ENCODE results near the gene GPR153.

Gene GPR153

DNA sequence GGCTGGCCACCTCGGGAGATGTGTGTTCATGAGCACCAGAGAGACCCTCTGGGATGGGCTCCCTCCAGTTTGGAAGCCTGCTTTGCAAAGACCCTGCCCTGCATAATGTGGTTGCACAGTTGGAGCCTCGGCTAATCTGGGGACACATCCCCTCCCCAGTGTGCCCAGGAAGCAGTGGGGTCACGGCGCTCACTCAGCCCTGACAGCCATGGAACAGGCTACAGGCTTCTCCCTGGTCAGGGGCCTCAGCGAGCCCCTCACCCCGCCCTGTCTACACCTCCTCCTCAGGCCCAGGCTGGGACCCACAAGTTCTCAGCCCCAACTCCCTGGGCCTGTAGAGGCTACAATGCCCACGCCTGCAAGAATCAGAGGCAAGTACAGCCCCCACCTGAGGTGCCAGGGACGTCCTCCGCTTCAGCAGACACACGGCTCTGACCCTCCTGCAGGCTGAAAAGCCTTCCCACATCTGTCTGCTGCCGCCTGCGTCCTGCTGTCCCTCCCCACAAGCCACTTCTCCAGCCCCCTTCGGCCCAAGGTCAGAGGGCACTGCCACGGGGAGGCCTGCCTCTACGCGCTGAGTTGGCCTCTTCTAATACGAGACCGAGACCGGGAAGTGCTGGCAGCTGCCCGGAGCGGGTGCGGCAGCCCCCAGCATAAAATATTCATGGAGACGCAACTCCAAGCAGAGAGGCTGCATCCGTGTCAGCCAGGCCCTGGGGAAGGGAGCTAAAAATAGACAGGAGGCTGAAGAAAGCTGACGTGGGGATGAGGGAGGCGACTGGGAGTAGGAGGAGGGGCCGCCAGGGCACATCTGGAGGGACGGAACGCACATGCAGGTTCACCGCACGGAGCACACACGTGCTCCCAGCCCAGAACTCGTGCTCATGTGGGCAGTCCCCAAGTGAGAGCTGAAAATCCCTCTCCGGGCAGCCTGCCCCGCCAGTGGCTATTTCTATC is 15.2 kb upstream of the GPR153 start:
- Histone ChIP-seq H4K8ac (ENCODE audit: low read depth, low read length) (no peak overlapping the region), H3K4me1 (ENCODE audit: control insufficient read depth in 2 of 2, insufficient read depth in 1 of 2, low read depth in 1 of 2, low read length in 2 of 2) (peaks cover 27 to 65% of the 10 kb centered on the region in 2 donors), H3K9me3 (replicated peaks in 1 of 2; ENCODE audit: control insufficient read depth in 2 of 2, insufficient read depth in 1 of 2, low read depth in 1 of 2, low read length in 2 of 2) (no peaks in the 10 kb centered on the region), H2BK12ac (ENCODE audit: low read length) (no peak overlapping the region), H3K9ac (ENCODE audit: low read depth, low read length, poor library complexity) (peak overlapping the region; percentile 80), H3K27me3 (ENCODE audit: control insufficient read depth in 3 of 3, insufficient read depth in 3 of 3, low read depth in 1 of 3, low read length in 3 of 3) (no peaks in the 10 kb centered on the region), H2BK5ac (ENCODE audit: low read length) (no peak overlapping the region), H3K4ac (ENCODE audit: low read length) (peak overlapping the region; percentile 56), H3K36me3 (replicated peaks in 1 of 2; ENCODE audit: control insufficient read depth in 2 of 2, insufficient read depth in 2 of 2, low read length in 2 of 2) (peaks cover 19 to 36% of the 10 kb centered on the region in 2 donors), H3K27ac (replicated peaks; ENCODE audit: low read length) (peak overlapping the region; percentile 38), H3K4me3 (ENCODE audit: low read length in 2 of 2) (peak overlapping the region in 1 of 2 donors; percentile 20), H4K91ac (ENCODE audit: low read depth, low read length, poor library complexity) (no peak overlapping the region), H2AK5ac (ENCODE audit: low read depth, low read length) (peak overlapping the region; percentile 94), H3K79me1 (ENCODE audit: low read depth, low read length) (peaks cover 10% of the 10 kb centered on the region), H3K4me2 (ENCODE audit: insufficient read depth, low read length, poor library complexity, severe bottlenecking) (no peak overlapping the region), H2BK15ac (ENCODE audit: low read length) (peak overlapping the region; percentile 32), H2AFZ (ENCODE audit: low read length) (peak overlapping the region; percentile 63), H2BK120ac (ENCODE audit: low read depth, low read length) (no peak overlapping the region), H3K23ac (ENCODE audit: low read depth, low read length, poor library complexity) (no peak overlapping the region), H3K18ac (ENCODE audit: low read length) (peak overlapping the region; percentile 96), H3K14ac (ENCODE audit: low read length) (peak overlapping the region; percentile 47)
- DNase-seq (ENCODE audit: low spot score) = no peak
- WGBS, 2 donors (ENCODE audit: extremely low coverage in 2 of 2, insufficient read length in 2 of 2, insufficient replicate concordance in 1 of 2) = no CpG with 5 or more reads among the region's 35 CpGs

- Histone ChIP-seq H3K27ac (replicated peaks; ENCODE audit: low read length) (no peak overlapping the region), H3K79me1 (ENCODE audit: low read depth, low read length) (peaks cover 7% of the 10 kb centered on the region), H3K4me1 (ENCODE audit: control insufficient read depth in 2 of 2, insufficient read depth in 1 of 2, low read depth in 1 of 2, low read length in 2 of 2) (peaks cover 34 to 66% of the 10 kb centered on the region in 2 donors), H3K9ac (ENCODE audit: low read depth, low read length, poor library complexity) (no peak overlapping the region), H3K27me3 (ENCODE audit: control insufficient read depth in 3 of 3, insufficient read depth in 3 of 3, low read depth in 1 of 3, low read length in 3 of 3) (no peaks in the 10 kb centered on the region), H4K8ac (ENCODE audit: low read depth, low read length) (no peak overlapping the region), H3K4ac (ENCODE audit: low read length) (no peak overlapping the region), H3K4me2 (ENCODE audit: insufficient read depth, low read length, poor library complexity, severe bottlenecking) (no peak overlapping the region), H3K18ac (ENCODE audit: low read length) (peak overlapping the region; percentile 62), H2AFZ (ENCODE audit: low read length) (no peak overlapping the region), H4K91ac (ENCODE audit: low read depth, low read length, poor library complexity) (no peak overlapping the region), H2BK120ac (ENCODE audit: low read depth, low read length) (no peak overlapping the region), H2BK5ac (ENCODE audit: low read length) (no peak overlapping the region), H2BK12ac (ENCODE audit: low read length) (no peak overlapping the region), H3K36me3 (replicated peaks in 1 of 2; ENCODE audit: control insufficient read depth in 2 of 2, insufficient read depth in 2 of 2, low read length in 2 of 2) (peaks cover 14 to 35% of the 10 kb centered on the region in 2 donors), H2BK15ac (ENCODE audit: low read length) (no peak overlapping the region), H3K9me3 (replicated peaks in 1 of 2; ENCODE audit: control insufficient read depth in 2 of 2, insufficient read depth in 1 of 2, low read depth in 1 of 2, low read length in 2 of 2) (no peaks in the 10 kb centered on the region), H2AK5ac (ENCODE audit: low read depth, low read length) (peak overlapping the region; percentile 91), H3K14ac (ENCODE audit: low read length) (no peak overlapping the region), H3K4me3 (ENCODE audit: low read length in 2 of 2) (no peak overlapping the region), H3K23ac (ENCODE audit: low read depth, low read length, poor library complexity) (peak overlapping the region; percentile 11)
- no peak for DNase-seq (ENCODE audit: low spot score)
- no CpG with 5 or more reads among the region's 16 CpGs for WGBS, 2 donors (ENCODE audit: extremely low coverage in 2 of 2, insufficient read length in 2 of 2, insufficient replicate concordance in 1 of 2)
Observed at GRCh38 chr1:6274622-6275139, 13.8 kb upstream of the GPR153 start.

GRCh38 chr1:6274102-6274501 is 13.2 kb upstream of the GPR153 start:
- no peak overlapping the region for H2BK120ac ChIP-seq (ENCODE audit: low read depth, low read length)
- no peak overlapping the region for H3K4me3 ChIP-seq (ENCODE audit: low read length in 2 of 2)
- no peak overlapping the region for H2BK5ac ChIP-seq (ENCODE audit: low read length)
- H2AFZ ChIP-seq (ENCODE audit: low read length) = no peak overlapping the region
- no peak overlapping the region for H3K14ac ChIP-seq (ENCODE audit: low read length)
- DNase-seq (ENCODE audit: low spot score) = no peak
- peak overlapping the region; percentile 91 for H2AK5ac ChIP-seq (ENCODE audit: low read depth, low read length)
- H2BK15ac ChIP-seq (ENCODE audit: low read length) = no peak overlapping the region
- peak overlapping the region; percentile 52 for H3K23ac ChIP-seq (ENCODE audit: low read depth, low read length, poor library complexity)
- H3K36me3 ChIP-seq (replicated peaks in 1 of 2; ENCODE audit: control insufficient read depth in 2 of 2, insufficient read depth in 2 of 2, low read length in 2 of 2) = peaks cover 10 to 32% of the 10 kb centered on the region in 2 donors
- no peaks in the 10 kb centered on the region for H3K27me3 ChIP-seq (ENCODE audit: control insufficient read depth in 3 of 3, insufficient read depth in 3 of 3, low read depth in 1 of 3, low read length in 3 of 3)
- no peak overlapping the region for H3K4me2 ChIP-seq (ENCODE audit: insufficient read depth, low read length, poor library complexity, severe bottlenecking)
- H3K27ac ChIP-seq (replicated peaks; ENCODE audit: low read length) = no peak overlapping the region
- no peak overlapping the region for H4K8ac ChIP-seq (ENCODE audit: low read depth, low read length)
- H3K18ac ChIP-seq (ENCODE audit: low read length) = peak overlapping the region; percentile 17
- H3K79me1 ChIP-seq (ENCODE audit: low read depth, low read length) = peaks cover 7% of the 10 kb centered on the region
- H2BK12ac ChIP-seq (ENCODE audit: low read length) = no peak overlapping the region
- peaks cover 34 to 65% of the 10 kb centered on the region in 2 donors for H3K4me1 ChIP-seq (ENCODE audit: control insufficient read depth in 2 of 2, insufficient read depth in 1 of 2, low read depth in 1 of 2, low read length in 2 of 2)
- H3K9ac ChIP-seq (ENCODE audit: low read depth, low read length, poor library complexity) = no peak overlapping the region
- no CpG with 5 or more reads among the region's 11 CpGs for WGBS, 2 donors (ENCODE audit: extremely low coverage in 2 of 2, insufficient read length in 2 of 2, insufficient replicate concordance in 1 of 2)
- no peaks in the 10 kb centered on the region for H3K9me3 ChIP-seq (replicated peaks in 1 of 2; ENCODE audit: control insufficient read depth in 2 of 2, insufficient read depth in 1 of 2, low read depth in 1 of 2, low read length in 2 of 2)
- no peak overlapping the region for H4K91ac ChIP-seq (ENCODE audit: low read depth, low read length, poor library complexity)
- H3K4ac ChIP-seq (ENCODE audit: low read length) = no peak overlapping the region

- Histone ChIP-seq H2BK120ac (ENCODE audit: low read depth, low read length) (peak overlapping the region; percentile 65), H3K4me2 (ENCODE audit: insufficient read depth, low read length, poor library complexity, severe bottlenecking) (no peak overlapping the region), H3K23ac (ENCODE audit: low read depth, low read length, poor library complexity) (no peak overlapping the region), H3K14ac (ENCODE audit: low read length) (no peak overlapping the region), H4K91ac (ENCODE audit: low read depth, low read length, poor library complexity) (no peak overlapping the region), H2BK15ac (ENCODE audit: low read length) (no peak overlapping the region), H4K8ac (ENCODE audit: low read depth, low read length) (no peak overlapping the region), H3K9ac (ENCODE audit: low read depth, low read length, poor library complexity) (no peak overlapping the region), H3K27me3 (ENCODE audit: control insufficient read depth in 3 of 3, insufficient read depth in 3 of 3, low read depth in 1 of 3, low read length in 3 of 3) (no peaks in the 10 kb centered on the region), H3K4ac (ENCODE audit: low read length) (no peak overlapping the region), H3K27ac (replicated peaks; ENCODE audit: low read length) (no peak overlapping the region), H2BK5ac (ENCODE audit: low read length) (no peak overlapping the region), H2BK12ac (ENCODE audit: low read length) (no peak overlapping the region), H3K9me3 (replicated peaks in 1 of 2; ENCODE audit: control insufficient read depth in 2 of 2, insufficient read depth in 1 of 2, low read depth in 1 of 2, low read length in 2 of 2) (no peaks in the 10 kb centered on the region), H3K4me1 (ENCODE audit: control insufficient read depth in 2 of 2, insufficient read depth in 1 of 2, low read depth in 1 of 2, low read length in 2 of 2) (peaks cover 37 to 70% of the 10 kb centered on the region in 2 donors), H3K4me3 (ENCODE audit: low read length in 2 of 2) (no peak overlapping the region), H2AK5ac (ENCODE audit: low read depth, low read length) (peak overlapping the region; percentile 91), H3K79me1 (ENCODE audit: low read depth, low read length) (peaks cover 7% of the 10 kb centered on the region), H3K36me3 (replicated peaks in 1 of 2; ENCODE audit: control insufficient read depth in 2 of 2, insufficient read depth in 2 of 2, low read length in 2 of 2) (peaks cover 5 to 28% of the 10 kb centered on the region in 2 donors), H2AFZ (ENCODE audit: low read length) (no peak overlapping the region), H3K18ac (ENCODE audit: low read length) (no peak overlapping the region)
- WGBS, 2 donors (ENCODE audit: extremely low coverage in 2 of 2, insufficient read length in 2 of 2, insufficient replicate concordance in 1 of 2) = no CpG with 5 or more reads among the region's 19 CpGs
- no peak for DNase-seq (ENCODE audit: low spot score)
Observed at GRCh38 chr1:6273380-6273891, 12.5 kb upstream of the GPR153 start.
